Activated CD8-positive, alpha-beta T cell treated with anti-CD3 and anti-CD28 coated beads, Interleukin-2, amount 10 ng/mL, durations not matched to agents 7 days and 5 days (primary cell): ENCODE data around the gene NRN1L. TPM values are rescaled to one million over a fixed set of nuclear protein-coding genes. Genes with fewer than 3 reads are reported as not detected.

ENCODE experiments used
- ATAC-seq: fragments of 150-1000 bp; cut with Tn5 transposase; one replicate; pipeline ENCODE4 v1.10.0; 2021; ENCODE audit warnings: moderate library complexity
- CTCF ChIA-PET: fragments of 350-600 bp; sonication (Branson Sonifier 250); formaldehyde crosslinking; loops from one replicate; lab custom pipeline; 2021; ENCODE audit warnings: antibody characterized with exemption; lab: Charles Lee
- POLR2A ChIA-PET: fragments of 350-600 bp; sonication (Branson Sonifier 250); formaldehyde crosslinking; loops from one replicate; lab custom pipeline; 2021; ENCODE audit warnings: antibody characterized with exemption; lab: Charles Lee
- DNase-seq: peaks from one replicate; pipeline ENCODE4 v3.0.0-alpha.2; 2020
- H3K27ac Mint-ChIP-seq: one replicate; pipeline ENCODE4 v1.8.0; 2021; ENCODE audit warnings: mild to moderate bottlenecking, mixed read lengths
- H3K27me3 Mint-ChIP-seq: one replicate; pipeline ENCODE4 v1.8.0; 2021; ENCODE audit warnings: low read depth, mixed read lengths
- H3K36me3 Mint-ChIP-seq: one replicate; pipeline ENCODE4 v1.8.0; 2021; ENCODE audit warnings: low read depth, mixed read lengths
- H3K4me1 Mint-ChIP-seq: one replicate; pipeline ENCODE4 v1.8.0; 2021; ENCODE audit warnings: low read depth, mixed read lengths
- H3K4me3 Mint-ChIP-seq: one replicate; pipeline ENCODE4 v1.8.0; 2021; ENCODE audit warnings: mild to moderate bottlenecking, mixed read lengths
- H3K9me3 Mint-ChIP-seq: one replicate; pipeline ENCODE4 v1.8.0; 2022; ENCODE audit warnings: mixed read lengths; ENCODE audit not compliant: insufficient read depth
- total RNA-seq, 2 experiments: library from RNA; stranded (reverse); gene quantifications; one replicate each; pipeline ENCODE4 v1.2.3, GENCODE V29; 2021

Gene NRN1L
- total RNA-seq, 2 experiments from 2014 or later, result 1.2 to 1.4 TPM

GRCh38 chr16:67883872-67884261, 818 bp upstream of the NRN1L start:
- POLR2A ChIA-PET, result interaction anchor here (0.8 kb wide), 2 partner anchors 9 to 36 kb away, joined by 3 to 4 read pairs; partner anchors contain the start of gene PSKH1
- H3K4me3 Mint-ChIP-seq, result no peak overlapping the region
- H3K27ac Mint-ChIP-seq, result no peak overlapping the region
- H3K9me3 Mint-ChIP-seq, result no peaks in the 10 kb centered on the region
- CTCF ChIA-PET, result interaction anchor here (0.6 to 3.6 kb wide), 41 partner anchors 9 to 363 kb away, joined by 3 to 28 read pairs (median 5); partner anchors contain the start of genes CTRL, EDC4, LCAT and PSKH1
- H3K36me3 Mint-ChIP-seq, result peaks cover 37% of the 10 kb centered on the region
- no peaks in the 10 kb centered on the region for H3K4me1 Mint-ChIP-seq
- H3K27me3 Mint-ChIP-seq, result no peaks in the 10 kb centered on the region
- DNase-seq (peak; percentile 76), ATAC-seq (peak; percentile 81)

- Mint-ChIP-seq H3K9me3 (no peaks in the 10 kb centered on the region), H3K4me1 (no peaks in the 10 kb centered on the region), H3K4me3 (no peak overlapping the region), H3K27me3 (no peaks in the 10 kb centered on the region), H3K27ac (no peak overlapping the region), H3K36me3 (peaks cover 23% of the 10 kb centered on the region)
- ATAC-seq (no peak), DNase-seq (no peak)
- POLR2A ChIA-PET, result interaction anchor here (0.7 to 1.6 kb wide), 3 partner anchors 35 to 50 kb away, joined by 3 to 5 read pairs (median 4); no protein-coding TSS in a partner anchor
- CTCF ChIA-PET, result interaction anchor here (0.9 to 1.3 kb wide), 4 partner anchors 51 to 365 kb away, joined by 3 to 5 read pairs (median 4); partner anchors contain the start of gene PSMB10
These were observed 860 bp downstream of the NRN1L start for GRCh38 chr16:67885545-67885944.

- ATAC-seq (no peak), DNase-seq (no peak)
- H3K4me1 Mint-ChIP-seq, result no peaks in the 10 kb centered on the region
- ChIA-PET CTCF (interaction anchor here (0.9 to 1.3 kb wide), 4 partner anchors 52 to 365 kb away, joined by 3 to 5 read pairs (median 4); no protein-coding TSS in a partner anchor), POLR2A (interaction anchor here (0.7 to 1.6 kb wide), 3 partner anchors 34 to 49 kb away, joined by 3 to 5 read pairs (median 4); no protein-coding TSS in a partner anchor)
- no peaks in the 10 kb centered on the region for H3K9me3 Mint-ChIP-seq
- H3K36me3 Mint-ChIP-seq, result peaks cover 23% of the 10 kb centered on the region
- no peak overlapping the region for H3K27ac Mint-ChIP-seq
- no peaks in the 10 kb centered on the region for H3K27me3 Mint-ChIP-seq
- no peak overlapping the region for H3K4me3 Mint-ChIP-seq
These were observed 1.3 kb downstream of the NRN1L start for GRCh38 chr16:67885976-67886375.

GRCh38 chr16:67886387-67886786, 1.7 kb downstream of the NRN1L start:
- H3K4me3 Mint-ChIP-seq, result no peak overlapping the region
- H3K4me1 Mint-ChIP-seq, result no peaks in the 10 kb centered on the region
- no peaks in the 10 kb centered on the region for H3K27me3 Mint-ChIP-seq
- no peak overlapping the region for H3K27ac Mint-ChIP-seq
- H3K36me3 Mint-ChIP-seq, result peaks cover 19% of the 10 kb centered on the region
- H3K9me3 Mint-ChIP-seq, result no peaks in the 10 kb centered on the region
- no peak for ATAC-seq
- DNase-seq, result no peak
- CTCF ChIA-PET, result interaction anchor here (0.9 to 1.3 kb wide), 4 partner anchors 53 to 365 kb away, joined by 3 to 5 read pairs (median 4); no protein-coding TSS in a partner anchor
- POLR2A ChIA-PET, result interaction anchor here (0.7 to 1.6 kb wide), 3 partner anchors 34 to 49 kb away, joined by 3 to 5 read pairs (median 4); no protein-coding TSS in a partner anchor

- DNase-seq (no peak), ATAC-seq (no peak)
- ChIA-PET POLR2A (no interaction called here), CTCF (no interaction called here)
- no peaks in the 10 kb centered on the region for H3K27me3 Mint-ChIP-seq
- peaks cover 7% of the 10 kb centered on the region for H3K4me1 Mint-ChIP-seq
- H3K27ac Mint-ChIP-seq, result no peak overlapping the region
- peaks cover 9% of the 10 kb centered on the region for H3K36me3 Mint-ChIP-seq
- no peaks in the 10 kb centered on the region for H3K9me3 Mint-ChIP-seq
- no peak overlapping the region for H3K4me3 Mint-ChIP-seq
These were observed 3.6 kb downstream of the NRN1L start for GRCh38 chr16:67888331-67888730.

- DNase-seq (no peak), ATAC-seq (no peak)
- H3K27me3 Mint-ChIP-seq, result no peaks in the 10 kb centered on the region
- peaks cover 26% of the 10 kb centered on the region for H3K4me1 Mint-ChIP-seq
- POLR2A ChIA-PET, result interaction anchor here (0.7 to 3.1 kb wide), 7 partner anchors 8 to 178 kb away, joined by 3 to 15 read pairs (median 3); partner anchors contain the start of genes DPEP2 and NUTF2
- H3K36me3 Mint-ChIP-seq, result peaks cover 3% of the 10 kb centered on the region
- CTCF ChIA-PET, result interaction anchor here (1.0 to 4.3 kb wide), 7 partner anchors 9 to 371 kb away, joined by 3 to 21 read pairs (median 3); partner anchors contain the start of gene NRN1L
- peak overlapping the region; percentile 74 for H3K4me3 Mint-ChIP-seq
- H3K27ac Mint-ChIP-seq, result peak overlapping the region; percentile 62
- H3K9me3 Mint-ChIP-seq, result no peaks in the 10 kb centered on the region
These were observed 7.7 kb downstream of the NRN1L start for GRCh38 chr16:67892375-67892774.

GRCh38 chr16:67892899-67893742, 8.4 kb downstream of the NRN1L start, which contains the start of gene PSKH1:
PSKH1 (plus strand) TSS chr16:67893254; CDS start chr16:67908750, 15,496 bp downstream.
- Mint-ChIP-seq H3K27ac (peak within 1 kb of the TSS; percentile 97), H3K4me3 (peak within 1 kb of the TSS; percentile 97)
- POLR2A ChIA-PET, result interaction anchor here (0.7 to 3.1 kb wide), 7 partner anchors 9 to 178 kb away, joined by 3 to 15 read pairs (median 3); partner anchors contain the start of genes DPEP2 and NUTF2

GRCh38 chr16:67893743-67894399, 9.2 kb downstream of the NRN1L start:
- H3K27ac Mint-ChIP-seq, result peak overlapping the region; percentile 97
- peak overlapping the region; percentile 97 for H3K4me3 Mint-ChIP-seq
- ATAC-seq, result no peak
- no peaks in the 10 kb centered on the region for H3K27me3 Mint-ChIP-seq
- ChIA-PET CTCF (interaction anchor here (0.8 to 4.3 kb wide), 6 partner anchors 10 to 86 kb away, joined by 3 to 21 read pairs (median 3); partner anchors contain the start of gene NRN1L), POLR2A (interaction anchor here (1.4 to 3.1 kb wide), 3 partner anchors 10 to 48 kb away, joined by 3 to 15 read pairs (median 4); partner anchors contain the start of gene NUTF2)
- no peaks in the 10 kb centered on the region for H3K9me3 Mint-ChIP-seq
- H3K36me3 Mint-ChIP-seq, result peaks cover 3% of the 10 kb centered on the region
- peak; percentile 28 for DNase-seq
- H3K4me1 Mint-ChIP-seq, result peaks cover 28% of the 10 kb centered on the region

More at GRCh38 chr16:67892899-67893742, 8.4 kb downstream of the NRN1L start, which contains the start of gene PSKH1:
- DNase-seq (peak; percentile 96), ATAC-seq (peak; percentile 99)
- CTCF ChIA-PET, result interaction anchor here (0.8 to 4.3 kb wide), 9 partner anchors 9 to 372 kb away, joined by 3 to 21 read pairs (median 3); partner anchors contain the start of gene NRN1L
- Mint-ChIP-seq H3K9me3 (no peaks in the 10 kb centered on the region), H3K36me3 (peaks cover 3% of the 10 kb centered on the region), H3K4me1 (peaks cover 26% of the 10 kb centered on the region), H3K27me3 (no peaks in the 10 kb centered on the region)

- Mint-ChIP-seq H3K4me1 (peaks cover 31% of the 10 kb centered on the region), H3K27ac (no peak overlapping the region), H3K36me3 (peaks cover 3% of the 10 kb centered on the region), H3K4me3 (no peak overlapping the region), H3K27me3 (no peaks in the 10 kb centered on the region), H3K9me3 (no peaks in the 10 kb centered on the region)
- ATAC-seq (no peak), DNase-seq (no peak)
- POLR2A ChIA-PET, result interaction anchor here (1.5 kb wide), 1 partner anchor 39 kb away, joined by 5 read pairs; the partner anchor contains the start of gene PSMB10
- CTCF ChIA-PET, result interaction anchor here (0.8 to 2.3 kb wide), 7 partner anchors 11 to 225 kb away, joined by 3 to 14 read pairs (median 4); partner anchors contain the start of gene NRN1L
These were observed 12.5 kb downstream of the NRN1L start for GRCh38 chr16:67897231-67897630.

- ATAC-seq (no peak), DNase-seq (no peak)
- POLR2A ChIA-PET, result no interaction called here
- CTCF ChIA-PET, result no interaction called here
- Mint-ChIP-seq H3K36me3 (peaks cover 4% of the 10 kb centered on the region), H3K27me3 (no peaks in the 10 kb centered on the region), H3K4me3 (no peak overlapping the region), H3K27ac (no peak overlapping the region), H3K4me1 (peaks cover 9% of the 10 kb centered on the region), H3K9me3 (no peaks in the 10 kb centered on the region)
These were observed 17.0 kb downstream of the NRN1L start for GRCh38 chr16:67901734-67902133.
